Fibroblast of skin of left biceps (primary cell): Measurements from ENCODE around the gene COL18A1.
"Not testable (repeated sequence)": the region's sequence is repeated elsewhere in the genome, so short reads cannot be mapped to it uniquely, and the experiment has no call there.

Source experiments
- DNase-seq, 2 experiments: peaks; one replicate each; pipeline ENCODE4 v3.0.0-alpha.2; 2013; ENCODE audit warnings: low read depth in 2 of 2

Gene COL18A1

GRCh38 chr21:45519182-45519581, 114.2 kb downstream of the COL18A1 start:
- DNase-seq, result no peak

GRCh38 chr21:45521241-45521640, 116.3 kb downstream of the COL18A1 start:
- no peak for DNase-seq

GRCh38 chr21:45522381-45522780, 117.4 kb downstream of the COL18A1 start:
- DNase-seq, result no peak

GRCh38 chr21:45522986-45523385, 118.0 kb downstream of the COL18A1 start:
- DNase-seq, result no peak

- DNase-seq, result no peak
Observed at GRCh38 chr21:45523411-45524101, 118.6 kb downstream of the COL18A1 start.

- DNase-seq, result no peak
Observed at GRCh38 chr21:45524756-45525152, 119.8 kb downstream of the COL18A1 start.

- DNase-seq, result no peak
Observed at GRCh38 chr21:45525153-45525909, 120.4 kb downstream of the COL18A1 start.

GRCh38 chr21:45525910-45526306, 120.9 kb downstream of the COL18A1 start:
- DNase-seq, result no peak

- DNase-seq, result not testable (repeated sequence)
Observed at GRCh38 chr21:45527151-45527999, 122.4 kb downstream of the COL18A1 start.

GRCh38 chr21:45528028-45528705, 123.2 kb downstream of the COL18A1 start:
- no peak for DNase-seq

- no peak for DNase-seq
Observed at GRCh38 chr21:45528981-45529784, 124.2 kb downstream of the COL18A1 start.

GRCh38 chr21:45529785-45530422, 124.9 kb downstream of the COL18A1 start:
- no peak for DNase-seq

- no peak for DNase-seq
Observed at GRCh38 chr21:45530423-45531113, 125.6 kb downstream of the COL18A1 start.

- DNase-seq, result not testable (repeated sequence)
Observed at GRCh38 chr21:45531114-45531392, 126.1 kb downstream of the COL18A1 start.

- DNase-seq, result no peak
Observed at GRCh38 chr21:45531393-45532215, 126.6 kb downstream of the COL18A1 start.

GRCh38 chr21:45532826-45533360, 127.9 kb downstream of the COL18A1 start:
- DNase-seq, result no peak

- no peak for DNase-seq
Observed at GRCh38 chr21:45533361-45533845, 128.4 kb downstream of the COL18A1 start.

- DNase-seq, result no peak
Observed at GRCh38 chr21:45533846-45534635, 129.1 kb downstream of the COL18A1 start.
